HepG2 (cell line): Measurements from ENCODE around the gene SLC27A1. TPM values are rescaled to one million over a fixed set of nuclear protein-coding genes. Genes with fewer than 3 reads are reported as not detected.

Source experiments
- SMAD1 ChIP-seq: sonication (generic); formaldehyde crosslinking; IDR thresholded peaks from 2 replicates; pipeline ENCODE4 v1.4.0; 2020; ENCODE audit warnings: missing genetic modification reagents, low read depth, mild to moderate bottlenecking, borderline replicate concordance
- TP53 ChIP-seq: sonication (generic); formaldehyde crosslinking; conservative IDR thresholded peaks from 2 replicates; pipeline ENCODE4 v1.4.0; 2020; ENCODE audit warnings: missing genetic modification reagents
- ZNF557 ChIP-seq: sonication (generic); formaldehyde crosslinking; IDR thresholded peaks from 2 replicates; pipeline ENCODE4 v1.4.0; 2020; ENCODE audit warnings: missing genetic modification reagents
- polyA plus RNA-seq, 8 experiments: library from polyadenylated mRNA; depleted of rRNA in 3 of 8; stranded (reverse) in 7 of 8; unstranded in 1 of 8; fragments of >200 nt; fragmentation: Illumina TruSeq in 4 of 8; extraction: Trizol in 4 of 8; gene quantifications; 2 replicates each; pipeline versions ENCODE4 v1.2.1 to v1.2.3, GENCODE V29; 2011 to 2016; ENCODE audit warnings: low read depth in 4 of 8, missing spikeins in 1 of 8, mixed read lengths in 1 of 8; ENCODE audit not compliant: insufficient read depth in 1 of 8
- total RNA-seq, 5 experiments: library from RNA; depleted of rRNA; stranded (reverse); fragments of >200 nt; fragmentation: Illumina TruSeq; extraction: Trizol; gene quantifications; 2 replicates each; pipeline ENCODE4 v1.2.3, GENCODE V29; 2016; ENCODE audit warnings: low read depth in 1 of 5
- TF ChIP-seq, protein P1 (sequence below): sonication (generic); formaldehyde crosslinking; IDR thresholded peaks from 2 replicates; pipeline ENCODE4 v1.5.0; 2020; ENCODE audit warnings: mild to moderate bottlenecking, missing genetic modification reagents, moderate library complexity
- TF ChIP-seq, protein P2 (sequence below): sonication (generic); formaldehyde crosslinking; IDR thresholded peaks from 2 replicates; pipeline ENCODE4 v1.4.0; 2020; ENCODE audit warnings: mild to moderate bottlenecking, missing genetic modification reagents
- TF ChIP-seq, protein P3 (sequence below): sonication (generic); formaldehyde crosslinking; IDR thresholded peaks from 2 replicates; pipeline ENCODE4 v1.4.0; 2020; ENCODE audit warnings: missing genetic modification reagents
- TF ChIP-seq, protein P4 (sequence below), 2 experiments: sonication (generic) in 1 of 2; formaldehyde crosslinking in 1 of 2; IDR thresholded peaks; 2 replicates each; pipeline versions ENCODE4 v1.4.0 to v1.6.1; 2016 to 2020; ENCODE audit warnings: borderline replicate concordance in 1 of 2, low read depth in 1 of 2, mild to moderate bottlenecking in 1 of 2, missing genetic modification reagents in 1 of 2
- TF ChIP-seq, protein P5 (sequence below): fragments of 450-650 bp; IDR thresholded peaks from 2 replicates; pipeline ENCODE4 v1.6.1; 2016

The SLC27A1 gene
- total and polyA plus RNA-seq, 2 of the 13 experiments (the other 11 are each of a cell fraction or from before 2014, with no cell fraction given) = 4.1 to 8.8 TPM

DNA sequence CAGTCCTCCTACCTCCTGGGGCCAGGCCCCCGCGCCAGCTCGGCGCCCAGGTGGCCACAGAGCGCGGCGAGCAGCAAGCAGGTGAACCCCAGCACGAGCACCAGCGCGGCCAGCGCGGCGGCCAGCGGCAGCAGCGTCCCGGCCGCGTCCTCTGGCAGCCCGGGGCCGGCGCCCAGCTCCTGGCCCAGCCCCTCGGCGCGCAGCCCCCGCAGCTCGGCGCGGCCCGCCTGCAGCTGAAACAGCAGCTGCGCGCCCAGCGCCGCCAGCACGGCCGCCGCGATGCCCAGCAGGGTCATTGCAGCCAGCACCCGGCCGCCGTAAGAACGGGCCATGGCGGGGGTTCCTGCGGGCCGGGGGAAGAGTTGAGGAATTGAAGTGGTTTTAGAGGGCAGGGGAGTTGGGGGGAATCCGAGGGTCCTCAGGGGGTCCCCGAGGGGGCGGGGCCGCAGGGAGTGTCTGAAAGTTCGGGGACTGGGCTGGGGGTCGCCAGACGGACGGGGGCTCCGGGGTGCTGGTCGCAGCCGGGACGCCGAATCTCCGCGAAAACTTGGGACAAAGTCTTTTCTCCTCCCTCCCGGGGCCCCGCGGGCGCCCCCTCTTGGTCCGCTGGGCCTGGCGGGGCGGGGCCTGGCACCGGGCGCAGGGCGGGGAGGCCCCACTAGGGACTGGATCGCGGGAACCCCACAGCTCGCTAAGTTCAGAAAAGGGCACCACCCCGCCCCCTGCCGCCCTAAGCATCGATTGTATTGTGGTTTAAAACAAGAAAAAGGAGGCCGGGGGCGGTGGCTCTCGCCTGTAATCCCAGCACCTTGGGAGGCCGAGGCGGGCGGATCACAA lies 22.0 kb upstream of the SLC27A1 start, which contains the start of gene TMEM221 (continued):
- TF ChIP-seq, protein P1, sequence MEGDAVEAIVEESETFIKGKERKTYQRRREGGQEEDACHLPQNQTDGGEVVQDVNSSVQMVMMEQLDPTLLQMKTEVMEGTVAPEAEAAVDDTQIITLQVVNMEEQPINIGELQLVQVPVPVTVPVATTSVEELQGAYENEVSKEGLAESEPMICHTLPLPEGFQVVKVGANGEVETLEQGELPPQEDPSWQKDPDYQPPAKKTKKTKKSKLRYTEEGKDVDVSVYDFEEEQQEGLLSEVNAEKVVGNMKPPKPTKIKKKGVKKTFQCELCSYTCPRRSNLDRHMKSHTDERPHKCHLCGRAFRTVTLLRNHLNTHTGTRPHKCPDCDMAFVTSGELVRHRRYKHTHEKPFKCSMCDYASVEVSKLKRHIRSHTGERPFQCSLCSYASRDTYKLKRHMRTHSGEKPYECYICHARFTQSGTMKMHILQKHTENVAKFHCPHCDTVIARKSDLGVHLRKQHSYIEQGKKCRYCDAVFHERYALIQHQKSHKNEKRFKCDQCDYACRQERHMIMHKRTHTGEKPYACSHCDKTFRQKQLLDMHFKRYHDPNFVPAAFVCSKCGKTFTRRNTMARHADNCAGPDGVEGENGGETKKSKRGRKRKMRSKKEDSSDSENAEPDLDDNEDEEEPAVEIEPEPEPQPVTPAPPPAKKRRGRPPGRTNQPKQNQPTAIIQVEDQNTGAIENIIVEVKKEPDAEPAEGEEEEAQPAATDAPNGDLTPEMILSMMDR (CRISPR knock-in tag) = peak; percentile 57
- TF ChIP-seq, protein P2, sequence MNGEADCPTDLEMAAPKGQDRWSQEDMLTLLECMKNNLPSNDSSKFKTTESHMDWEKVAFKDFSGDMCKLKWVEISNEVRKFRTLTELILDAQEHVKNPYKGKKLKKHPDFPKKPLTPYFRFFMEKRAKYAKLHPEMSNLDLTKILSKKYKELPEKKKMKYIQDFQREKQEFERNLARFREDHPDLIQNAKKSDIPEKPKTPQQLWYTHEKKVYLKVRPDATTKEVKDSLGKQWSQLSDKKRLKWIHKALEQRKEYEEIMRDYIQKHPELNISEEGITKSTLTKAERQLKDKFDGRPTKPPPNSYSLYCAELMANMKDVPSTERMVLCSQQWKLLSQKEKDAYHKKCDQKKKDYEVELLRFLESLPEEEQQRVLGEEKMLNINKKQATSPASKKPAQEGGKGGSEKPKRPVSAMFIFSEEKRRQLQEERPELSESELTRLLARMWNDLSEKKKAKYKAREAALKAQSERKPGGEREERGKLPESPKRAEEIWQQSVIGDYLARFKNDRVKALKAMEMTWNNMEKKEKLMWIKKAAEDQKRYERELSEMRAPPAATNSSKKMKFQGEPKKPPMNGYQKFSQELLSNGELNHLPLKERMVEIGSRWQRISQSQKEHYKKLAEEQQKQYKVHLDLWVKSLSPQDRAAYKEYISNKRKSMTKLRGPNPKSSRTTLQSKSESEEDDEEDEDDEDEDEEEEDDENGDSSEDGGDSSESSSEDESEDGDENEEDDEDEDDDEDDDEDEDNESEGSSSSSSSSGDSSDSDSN = no peak
- TF ChIP-seq, protein P3, sequence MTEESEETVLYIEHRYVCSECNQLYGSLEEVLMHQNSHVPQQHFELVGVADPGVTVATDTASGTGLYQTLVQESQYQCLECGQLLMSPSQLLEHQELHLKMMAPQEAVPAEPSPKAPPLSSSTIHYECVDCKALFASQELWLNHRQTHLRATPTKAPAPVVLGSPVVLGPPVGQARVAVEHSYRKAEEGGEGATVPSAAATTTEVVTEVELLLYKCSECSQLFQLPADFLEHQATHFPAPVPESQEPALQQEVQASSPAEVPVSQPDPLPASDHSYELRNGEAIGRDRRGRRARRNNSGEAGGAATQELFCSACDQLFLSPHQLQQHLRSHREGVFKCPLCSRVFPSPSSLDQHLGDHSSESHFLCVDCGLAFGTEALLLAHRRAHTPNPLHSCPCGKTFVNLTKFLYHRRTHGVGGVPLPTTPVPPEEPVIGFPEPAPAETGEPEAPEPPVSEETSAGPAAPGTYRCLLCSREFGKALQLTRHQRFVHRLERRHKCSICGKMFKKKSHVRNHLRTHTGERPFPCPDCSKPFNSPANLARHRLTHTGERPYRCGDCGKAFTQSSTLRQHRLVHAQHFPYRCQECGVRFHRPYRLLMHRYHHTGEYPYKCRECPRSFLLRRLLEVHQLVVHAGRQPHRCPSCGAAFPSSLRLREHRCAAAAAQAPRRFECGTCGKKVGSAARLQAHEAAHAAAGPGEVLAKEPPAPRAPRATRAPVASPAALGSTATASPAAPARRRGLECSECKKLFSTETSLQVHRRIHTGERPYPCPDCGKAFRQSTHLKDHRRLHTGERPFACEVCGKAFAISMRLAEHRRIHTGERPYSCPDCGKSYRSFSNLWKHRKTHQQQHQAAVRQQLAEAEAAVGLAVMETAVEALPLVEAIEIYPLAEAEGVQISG (CRISPR knock-in tag) = no peak
- TF ChIP-seq, protein P4, sequence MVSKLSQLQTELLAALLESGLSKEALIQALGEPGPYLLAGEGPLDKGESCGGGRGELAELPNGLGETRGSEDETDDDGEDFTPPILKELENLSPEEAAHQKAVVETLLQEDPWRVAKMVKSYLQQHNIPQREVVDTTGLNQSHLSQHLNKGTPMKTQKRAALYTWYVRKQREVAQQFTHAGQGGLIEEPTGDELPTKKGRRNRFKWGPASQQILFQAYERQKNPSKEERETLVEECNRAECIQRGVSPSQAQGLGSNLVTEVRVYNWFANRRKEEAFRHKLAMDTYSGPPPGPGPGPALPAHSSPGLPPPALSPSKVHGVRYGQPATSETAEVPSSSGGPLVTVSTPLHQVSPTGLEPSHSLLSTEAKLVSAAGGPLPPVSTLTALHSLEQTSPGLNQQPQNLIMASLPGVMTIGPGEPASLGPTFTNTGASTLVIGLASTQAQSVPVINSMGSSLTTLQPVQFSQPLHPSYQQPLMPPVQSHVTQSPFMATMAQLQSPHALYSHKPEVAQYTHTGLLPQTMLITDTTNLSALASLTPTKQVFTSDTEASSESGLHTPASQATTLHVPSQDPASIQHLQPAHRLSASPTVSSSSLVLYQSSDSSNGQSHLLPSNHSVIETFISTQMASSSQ (IDR thresholded peaks at IDR 0.05; ENCODE audit: low read depth) = no peak
- TF ChIP-seq, protein P4 (CRISPR knock-in tag; IDR thresholded peaks at IDR 0.05; ENCODE audit: borderline replicate concordance) = no peak
- no peak for TF ChIP-seq SMAD1 (CRISPR knock-in tag)
- TF ChIP-seq ZNF557 (CRISPR knock-in tag) = no peak
- TF ChIP-seq, protein P5, sequence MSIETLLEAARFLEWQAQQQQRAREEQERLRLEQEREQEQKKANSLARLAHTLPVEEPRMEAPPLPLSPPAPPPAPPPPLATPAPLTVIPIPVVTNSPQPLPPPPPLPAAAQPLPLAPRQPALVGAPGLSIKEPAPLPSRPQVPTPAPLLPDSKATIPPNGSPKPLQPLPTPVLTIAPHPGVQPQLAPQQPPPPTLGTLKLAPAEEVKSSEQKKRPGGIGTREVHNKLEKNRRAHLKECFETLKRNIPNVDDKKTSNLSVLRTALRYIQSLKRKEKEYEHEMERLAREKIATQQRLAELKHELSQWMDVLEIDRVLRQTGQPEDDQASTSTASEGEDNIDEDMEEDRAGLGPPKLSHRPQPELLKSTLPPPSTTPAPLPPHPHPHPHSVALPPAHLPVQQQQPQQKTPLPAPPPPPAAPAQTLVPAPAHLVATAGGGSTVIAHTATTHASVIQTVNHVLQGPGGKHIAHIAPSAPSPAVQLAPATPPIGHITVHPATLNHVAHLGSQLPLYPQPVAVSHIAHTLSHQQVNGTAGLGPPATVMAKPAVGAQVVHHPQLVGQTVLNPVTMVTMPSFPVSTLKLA = no peak
- TF ChIP-seq TP53 (CRISPR knock-in tag) = no peak
